ENCODE results near the gene MRTFB. TPM values are rescaled to one million over a fixed set of nuclear protein-coding genes. Genes with fewer than 3 reads are reported as not detected.
"Not testable (repeated sequence)": the region's sequence is repeated elsewhere in the genome, so short reads cannot be mapped to it uniquely, and the experiment has no call there.

The MRTFB gene
- total and polyA plus RNA-seq, 12 donors: 4.1 to 41.8 (median 32.5) TPM

DNA sequence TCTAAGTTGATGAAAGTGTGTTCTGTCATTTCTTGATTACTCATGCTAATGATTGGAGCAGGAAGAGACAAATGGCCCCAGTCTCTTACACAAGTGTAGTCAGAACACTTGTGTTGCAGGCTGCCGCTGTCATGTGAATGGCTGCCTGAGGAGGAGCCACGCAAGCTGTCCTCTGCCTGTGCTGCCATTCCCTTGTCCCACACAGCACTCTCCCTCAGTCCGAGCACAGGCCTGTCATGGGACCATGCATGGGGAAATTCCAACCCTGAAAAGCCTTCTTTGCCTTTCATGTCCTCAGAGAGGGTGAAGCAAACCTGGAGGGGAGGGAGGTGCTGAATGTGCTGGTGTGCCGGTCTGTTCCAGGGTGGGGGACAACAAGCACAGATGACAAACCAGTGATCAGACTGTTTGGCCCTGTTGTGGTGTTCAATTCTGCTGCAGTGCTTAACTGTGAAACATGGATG, 109.4 kb downstream of the MRTFB start:
- H3K27me3 ChIP-seq: no peaks in the 10 kb centered on the region
- no peaks in the 10 kb centered on the region for H3K9me3 ChIP-seq
- peak overlapping the region in 3 of 10 donors; percentile 5 to 29 (median 21) for H3K27ac ChIP-seq
- DNase-seq (no peak), ATAC-seq (peak; percentile 42 to 86 (median 66))
- 74 to 79% methylated on average over 4 of the region's 4 CpGs for WGBS, 2 donors
- peaks cover under 1 to 50% (median 31%) of the 10 kb centered on the region in 9 donors for H3K4me1 ChIP-seq
- TF ChIP-seq, protein P1, sequence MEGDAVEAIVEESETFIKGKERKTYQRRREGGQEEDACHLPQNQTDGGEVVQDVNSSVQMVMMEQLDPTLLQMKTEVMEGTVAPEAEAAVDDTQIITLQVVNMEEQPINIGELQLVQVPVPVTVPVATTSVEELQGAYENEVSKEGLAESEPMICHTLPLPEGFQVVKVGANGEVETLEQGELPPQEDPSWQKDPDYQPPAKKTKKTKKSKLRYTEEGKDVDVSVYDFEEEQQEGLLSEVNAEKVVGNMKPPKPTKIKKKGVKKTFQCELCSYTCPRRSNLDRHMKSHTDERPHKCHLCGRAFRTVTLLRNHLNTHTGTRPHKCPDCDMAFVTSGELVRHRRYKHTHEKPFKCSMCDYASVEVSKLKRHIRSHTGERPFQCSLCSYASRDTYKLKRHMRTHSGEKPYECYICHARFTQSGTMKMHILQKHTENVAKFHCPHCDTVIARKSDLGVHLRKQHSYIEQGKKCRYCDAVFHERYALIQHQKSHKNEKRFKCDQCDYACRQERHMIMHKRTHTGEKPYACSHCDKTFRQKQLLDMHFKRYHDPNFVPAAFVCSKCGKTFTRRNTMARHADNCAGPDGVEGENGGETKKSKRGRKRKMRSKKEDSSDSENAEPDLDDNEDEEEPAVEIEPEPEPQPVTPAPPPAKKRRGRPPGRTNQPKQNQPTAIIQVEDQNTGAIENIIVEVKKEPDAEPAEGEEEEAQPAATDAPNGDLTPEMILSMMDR (IDR thresholded peaks at IDR 0.05): no peak
- H3K4me3 ChIP-seq: no peak overlapping the region
- H3K36me3 ChIP-seq: no peaks in the 10 kb centered on the region
- intact Hi-C loops (cut with DNase I): loop anchor here in 6 of 10 donors (5.0 to 10.0 kb wide), 7 partner anchors 33 to 176 kb away; partner anchors contain the start of gene MRTFB (in 2 of the 6)

DNA sequence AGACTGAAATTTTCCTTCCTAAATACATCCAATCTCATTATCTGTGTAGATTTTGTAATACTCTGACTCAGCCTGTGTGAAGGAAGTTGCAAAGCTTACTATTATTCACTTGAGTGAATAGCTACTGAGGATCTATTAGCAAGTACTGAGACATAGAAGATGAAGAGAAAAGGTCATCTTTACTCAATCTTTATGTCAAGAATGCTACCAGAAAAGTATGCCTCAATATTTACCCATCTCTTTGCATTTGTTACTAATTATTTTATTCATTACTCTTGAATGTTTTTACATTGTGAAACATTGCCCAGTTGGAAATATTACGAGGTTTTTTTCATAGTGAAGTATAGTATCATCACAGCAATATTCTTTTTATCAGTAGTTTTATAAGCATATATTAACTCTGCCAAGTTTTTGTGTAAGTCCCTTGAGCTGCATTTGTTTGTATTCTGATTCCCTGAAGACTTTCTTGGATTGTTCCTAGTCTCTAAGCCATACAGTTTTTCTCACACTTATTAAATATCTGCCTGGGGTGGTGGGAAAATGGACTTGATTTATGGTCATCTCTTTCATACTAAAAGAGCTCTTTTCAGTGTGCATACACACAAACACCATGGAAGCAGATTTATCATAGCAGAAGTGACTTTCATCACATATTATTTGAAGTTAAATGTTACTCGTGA, 110.4 kb downstream of the MRTFB start:
- H3K4me3 ChIP-seq: no peak overlapping the region
- intact Hi-C loops (cut with DNase I): loop anchor here in 6 of 10 donors (5.0 to 10.0 kb wide), 7 partner anchors 34 to 177 kb away; partner anchors contain the start of gene MRTFB (in 2 of the 6)
- ATAC-seq (peak in 1 of 8 donors; percentile 43), DNase-seq (no peak)
- TF ChIP-seq, protein P1 (IDR thresholded peaks at IDR 0.05): no peak
- peaks cover 4 to 55% (median 41%) of the 10 kb centered on the region in 9 donors for H3K4me1 ChIP-seq
- 51 to 59% methylated on average over 2 of the region's 2 CpGs for WGBS, 2 donors
- no peak overlapping the region for H3K27ac ChIP-seq
- H3K36me3 ChIP-seq: no peaks in the 10 kb centered on the region
- no peaks in the 10 kb centered on the region for H3K9me3 ChIP-seq
- no peaks in the 10 kb centered on the region for H3K27me3 ChIP-seq

DNA sequence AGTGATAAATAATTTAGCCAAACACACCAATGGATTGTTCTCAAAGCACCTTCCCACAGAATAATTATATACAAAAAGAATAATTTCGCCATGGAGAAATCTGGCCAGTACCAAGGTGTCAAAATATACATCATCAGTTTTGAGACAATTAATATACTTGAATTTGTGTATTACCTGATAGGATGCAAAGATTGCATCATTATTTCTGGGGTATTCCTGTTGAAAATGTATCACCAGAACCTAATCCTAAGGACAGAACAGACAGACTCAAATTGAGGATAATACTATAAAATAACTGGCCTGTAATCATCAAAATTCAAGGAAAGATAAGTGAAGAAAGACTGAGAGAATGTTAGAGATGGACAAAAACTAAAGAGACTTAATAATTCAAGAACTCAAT, 111.9 kb downstream of the MRTFB start:
- Histone ChIP-seq H3K4me3 (no peak overlapping the region), H3K9me3 (no peaks in the 10 kb centered on the region), H3K27me3 (no peaks in the 10 kb centered on the region), H3K36me3 (no peaks in the 10 kb centered on the region), H3K27ac (no peak overlapping the region), H3K4me1 (peaks cover 4 to 59% (median 50%) of the 10 kb centered on the region in 9 donors)
- TF ChIP-seq, protein P1 (IDR thresholded peaks at IDR 0.05): no peak
- intact Hi-C loops (cut with DNase I): loop anchor here in 6 of 10 donors (5.0 to 10.0 kb wide), 7 partner anchors 36 to 178 kb away; partner anchors contain the start of gene MRTFB (in 2 of the 6)
- DNase-seq (no peak), ATAC-seq (no peak)
- WGBS, 2 donors: 96 to 100% methylated on average over 1 of the region's 1 CpG

DNA sequence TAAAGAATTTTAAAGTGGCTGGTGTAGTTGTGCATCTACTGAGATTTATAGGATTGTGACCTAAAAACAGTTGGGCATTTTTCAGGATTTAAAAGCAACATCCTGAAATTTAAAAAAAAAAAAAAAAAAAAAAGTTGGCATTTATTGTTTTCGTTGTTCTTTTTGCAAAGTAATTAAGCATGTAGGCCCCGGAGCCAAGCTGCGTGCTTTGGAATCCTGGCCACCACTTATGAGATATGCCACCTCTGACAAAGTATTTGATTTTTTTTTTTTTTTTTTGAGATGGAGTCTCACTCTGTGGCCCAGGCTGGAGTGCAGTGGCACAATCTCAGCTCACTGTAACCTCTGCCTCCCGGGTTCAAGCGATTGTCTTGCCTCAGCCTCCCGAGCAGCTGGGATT, 112.8 kb downstream of the MRTFB start:
- H3K4me3 ChIP-seq, H3K9me3 ChIP-seq, H3K36me3 ChIP-seq, ATAC-seq, H3K27me3 ChIP-seq, DNase-seq: not testable (repeated sequence)
- WGBS, 2 donors: 79 to 83% methylated on average over 6 of the region's 6 CpGs
- H3K27ac ChIP-seq: peak overlapping the region in 2 of 10 donors; percentile 86
- intact Hi-C loops (cut with DNase I): loop anchor here in 6 of 10 donors (5.0 to 10.0 kb wide), 7 partner anchors 37 to 179 kb away; partner anchors contain the start of gene MRTFB (in 2 of the 6)
- peaks cover 4 to 60% (median 55%) of the 10 kb centered on the region in 9 donors for H3K4me1 ChIP-seq
